ENCODE data around the gene HRH1. TPM values are rescaled to one million over a fixed set of nuclear protein-coding genes. Genes with fewer than 3 reads are reported as not detected.

The HRH1 gene
- total and polyA plus RNA-seq, 2 donors (not counting 1 experiment from before 2014, with no cell fraction given), result not detected

DNA sequence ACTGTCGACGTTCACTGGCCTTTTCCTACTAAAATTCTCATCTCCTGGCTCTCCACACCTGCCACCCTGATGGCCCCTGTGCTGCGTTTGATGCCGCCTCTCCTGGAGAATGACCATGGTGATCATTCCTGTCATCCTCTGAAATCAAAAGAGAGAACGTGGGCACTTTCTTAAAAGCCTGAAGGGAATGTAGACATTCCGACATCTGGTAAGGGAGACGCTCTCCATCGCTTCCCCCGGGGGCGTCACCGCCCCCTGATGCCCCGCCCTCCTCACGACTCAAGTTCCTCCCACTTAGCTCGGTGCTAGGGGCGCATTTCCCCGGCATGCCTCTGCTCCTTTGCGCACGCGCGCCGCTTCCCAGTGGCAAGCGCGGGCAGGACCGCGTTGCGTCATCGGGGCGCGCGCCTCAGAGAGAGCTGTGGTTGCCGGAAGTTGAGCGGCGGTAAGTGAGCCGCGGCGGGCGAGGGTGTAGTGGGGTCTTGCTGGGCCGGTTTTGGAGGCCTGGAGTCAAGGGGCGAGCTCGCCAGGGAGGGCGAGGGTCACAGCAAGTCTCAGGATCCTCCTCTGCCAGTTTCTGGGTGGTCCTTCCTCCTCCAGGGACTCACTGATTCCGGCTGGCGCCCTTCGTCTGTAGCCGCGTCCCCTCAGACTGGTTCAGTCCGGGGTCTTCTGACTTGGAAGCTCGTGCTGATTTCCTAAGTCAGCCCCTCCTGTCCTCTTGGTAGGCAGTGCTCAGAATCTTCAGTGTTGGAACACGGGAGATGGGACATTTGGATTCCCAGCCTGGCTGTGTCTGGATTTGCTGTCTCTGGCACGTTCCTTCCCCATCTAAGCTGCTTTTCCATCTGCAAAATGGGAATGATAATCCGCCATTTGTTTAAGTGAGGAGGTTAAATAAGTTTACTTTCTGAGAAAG lies 118.0 kb downstream of the HRH1 start, which contains the start of gene ATG7:
Gene ATG7 (plus strand): TSS at position 412 of the 919 bp plus-strand sequence. CDS start 26,299 bp downstream, outside the sequence.
- DNase-seq, result peak; percentile 98
- Histone ChIP-seq H3K9ac (ENCODE audit: low read length) (peak within 1 kb of the TSS; percentile 100), H3K27ac (ENCODE audit: low read length in 2 of 2) (peak within 1 kb of the TSS; percentile 91 to 95), H3K4me1 (ENCODE audit: control insufficient read depth in 2 of 2, insufficient read depth in 2 of 2, low read length in 2 of 2) (peaks cover 17 to 20% of the 10 kb centered on the region in 2 donors), H3K27me3 (replicated peaks in 1 of 4; ENCODE audit: control extremely low read depth in 1 of 4, control insufficient read depth in 3 of 4, insufficient read depth in 4 of 4, low read length in 3 of 4) (no peaks in the 10 kb centered on the region), H3K4me2 (replicated peaks; ENCODE audit: low read depth, low read length, poor library complexity, severe bottlenecking) (peak within 1 kb of the TSS; percentile 93), H3K79me2 (ENCODE audit: control insufficient read depth, insufficient read depth, low read length) (peaks cover 52% of the 10 kb centered on the region), H3K4me3 (ENCODE audit: control extremely low read depth in 1 of 5, extremely low read depth in 1 of 5, insufficient read depth in 1 of 5, low read depth in 2 of 5, low read length in 4 of 5) (peak within 1 kb of the TSS; percentile 94 to 100 (median 99)), H4K20me1 (ENCODE audit: control insufficient read depth, insufficient read depth, low read length, poor library complexity, severe bottlenecking) (no peaks in the 10 kb centered on the region), H3K9me3 (ENCODE audit: control extremely low read depth in 1 of 3, control insufficient read depth in 2 of 3, insufficient read depth in 1 of 3, low read length in 2 of 3) (peaks cover 0 to 4% (median 0%) of the 10 kb centered on the region in 3 donors), H2AFZ (ENCODE audit: insufficient read depth, low read depth, low read length, poor library complexity, severe bottlenecking) (peak within 1 kb of the TSS; percentile 89), H3K36me3 (replicated peaks in 1 of 2; ENCODE audit: control extremely low read depth in 1 of 2, control insufficient read depth in 1 of 2, extremely low read depth in 1 of 2, insufficient read depth in 2 of 2, low read length in 1 of 2) (no peaks in the 10 kb centered on the region)
- peaks cover 47% of the 10 kb centered on the region for H3K4me1 Mint-ChIP-seq
- peak within 1 kb of the TSS; percentile 98 for H3K27ac Mint-ChIP-seq
- POLR2A ChIA-PET, result interaction anchor here (0.6 to 2.2 kb wide), 4 partner anchors 13 to 369 kb away, joined by 4 to 29 read pairs (median 6); no protein-coding TSS in a partner anchor
- 1% methylated on average over 48 of the region's 51 CpGs for WGBS (ENCODE audit: insufficient coverage)
- ATAC-seq (ENCODE audit: low read depth), result peak; percentile 98
- peak within 1 kb of the TSS; percentile 97 for H3K4me3 Mint-ChIP-seq
- peaks cover 2% of the 10 kb centered on the region for H3K27me3 Mint-ChIP-seq
- no peak for TF ChIP-seq EZH2 (IDR thresholded peaks at IDR 0.05; ENCODE audit: borderline replicate concordance, insufficient read depth, low read depth, low read length, poor library complexity, severe bottlenecking)
- TF ChIP-seq, protein P1, sequence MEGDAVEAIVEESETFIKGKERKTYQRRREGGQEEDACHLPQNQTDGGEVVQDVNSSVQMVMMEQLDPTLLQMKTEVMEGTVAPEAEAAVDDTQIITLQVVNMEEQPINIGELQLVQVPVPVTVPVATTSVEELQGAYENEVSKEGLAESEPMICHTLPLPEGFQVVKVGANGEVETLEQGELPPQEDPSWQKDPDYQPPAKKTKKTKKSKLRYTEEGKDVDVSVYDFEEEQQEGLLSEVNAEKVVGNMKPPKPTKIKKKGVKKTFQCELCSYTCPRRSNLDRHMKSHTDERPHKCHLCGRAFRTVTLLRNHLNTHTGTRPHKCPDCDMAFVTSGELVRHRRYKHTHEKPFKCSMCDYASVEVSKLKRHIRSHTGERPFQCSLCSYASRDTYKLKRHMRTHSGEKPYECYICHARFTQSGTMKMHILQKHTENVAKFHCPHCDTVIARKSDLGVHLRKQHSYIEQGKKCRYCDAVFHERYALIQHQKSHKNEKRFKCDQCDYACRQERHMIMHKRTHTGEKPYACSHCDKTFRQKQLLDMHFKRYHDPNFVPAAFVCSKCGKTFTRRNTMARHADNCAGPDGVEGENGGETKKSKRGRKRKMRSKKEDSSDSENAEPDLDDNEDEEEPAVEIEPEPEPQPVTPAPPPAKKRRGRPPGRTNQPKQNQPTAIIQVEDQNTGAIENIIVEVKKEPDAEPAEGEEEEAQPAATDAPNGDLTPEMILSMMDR (IDR thresholded peaks at IDR 0.05), result no peak
- H3K9me3 Mint-ChIP-seq (ENCODE audit: insufficient read depth), result peaks cover 5% of the 10 kb centered on the region
- CTCF ChIA-PET, result interaction anchor here (0.7 to 2.4 kb wide), 9 partner anchors 11 to 63 kb away, joined by 3 to 23 read pairs (median 4); no protein-coding TSS in a partner anchor
- intact Hi-C loops (cut with micrococcal nuclease), result loop anchor here (1.0 to 5.0 kb wide), 7 partner anchors 17 to 1540 kb away; partner anchors contain the start of genes MKRN2, TSEN2 and VGLL4
